Gastrocnemius medialis (tissue), 4 donors: ENCODE measurements around the gene IQCM.

Source experiments
- POLR2A ChIP-seq, 2 donors: fragments of 450-650 bp; IDR thresholded peaks; one replicate each; pipeline ENCODE4 v1.6.1; 2017; ENCODE audit warnings: antibody characterized with exemption in 2 of 2, mild to moderate bottlenecking in 2 of 2, moderate library complexity in 2 of 2
- TF ChIP-seq, protein P1 (sequence below), 5 experiments: fragments of 450-650 bp in 3 of 5; fragments of 200-600 bp in 2 of 5; sonication (generic) in 2 of 5; IDR thresholded peaks in 4 of 5; conservative IDR thresholded peaks in 1 of 5; 1 replicate in 4 of 5; 2 replicates in 1 of 5; pipeline ENCODE4 v1.5.1; 2016 to 2019; ENCODE audit warnings: antibody characterized with exemption in 5 of 5, mild to moderate bottlenecking in 3 of 5, moderate library complexity in 3 of 5

GRCh38 chr4:149347139-149347538, 468.5 kb downstream of the IQCM start:
- no peak for TF ChIP-seq POLR2A (IDR thresholded peaks at IDR 0.05)
- TF ChIP-seq, protein P1, sequence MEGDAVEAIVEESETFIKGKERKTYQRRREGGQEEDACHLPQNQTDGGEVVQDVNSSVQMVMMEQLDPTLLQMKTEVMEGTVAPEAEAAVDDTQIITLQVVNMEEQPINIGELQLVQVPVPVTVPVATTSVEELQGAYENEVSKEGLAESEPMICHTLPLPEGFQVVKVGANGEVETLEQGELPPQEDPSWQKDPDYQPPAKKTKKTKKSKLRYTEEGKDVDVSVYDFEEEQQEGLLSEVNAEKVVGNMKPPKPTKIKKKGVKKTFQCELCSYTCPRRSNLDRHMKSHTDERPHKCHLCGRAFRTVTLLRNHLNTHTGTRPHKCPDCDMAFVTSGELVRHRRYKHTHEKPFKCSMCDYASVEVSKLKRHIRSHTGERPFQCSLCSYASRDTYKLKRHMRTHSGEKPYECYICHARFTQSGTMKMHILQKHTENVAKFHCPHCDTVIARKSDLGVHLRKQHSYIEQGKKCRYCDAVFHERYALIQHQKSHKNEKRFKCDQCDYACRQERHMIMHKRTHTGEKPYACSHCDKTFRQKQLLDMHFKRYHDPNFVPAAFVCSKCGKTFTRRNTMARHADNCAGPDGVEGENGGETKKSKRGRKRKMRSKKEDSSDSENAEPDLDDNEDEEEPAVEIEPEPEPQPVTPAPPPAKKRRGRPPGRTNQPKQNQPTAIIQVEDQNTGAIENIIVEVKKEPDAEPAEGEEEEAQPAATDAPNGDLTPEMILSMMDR (IDR thresholded peaks at IDR 0.05 in 4 of 5, conservative IDR thresholded peaks at IDR 0.05 in 1 of 5) = no peak
